Myocyte (in vitro differentiated cells): Measurements from ENCODE around the gene MYBBP1A. TPM values are rescaled to one million over a fixed set of nuclear protein-coding genes. Genes with fewer than 3 reads are reported as not detected.
"Not testable (repeated sequence)": the region's sequence is repeated elsewhere in the genome, so short reads cannot be mapped to it uniquely, and the experiment has no call there.

ENCODE experiments used
- DNase-seq: peaks from one replicate; pipeline ENCODE4 v3.0.0-alpha.2; 2012; ENCODE audit warnings: low read depth
- total RNA-seq: library from RNA; depleted of rRNA; stranded (reverse); fragments of >200 nt; gene quantifications from 2 replicates; pipeline ENCODE4 v1.2.3, GENCODE V29; 2014

The MYBBP1A gene
- total RNA-seq, 1 donor from 2014 or later: 50.0 TPM

DNA sequence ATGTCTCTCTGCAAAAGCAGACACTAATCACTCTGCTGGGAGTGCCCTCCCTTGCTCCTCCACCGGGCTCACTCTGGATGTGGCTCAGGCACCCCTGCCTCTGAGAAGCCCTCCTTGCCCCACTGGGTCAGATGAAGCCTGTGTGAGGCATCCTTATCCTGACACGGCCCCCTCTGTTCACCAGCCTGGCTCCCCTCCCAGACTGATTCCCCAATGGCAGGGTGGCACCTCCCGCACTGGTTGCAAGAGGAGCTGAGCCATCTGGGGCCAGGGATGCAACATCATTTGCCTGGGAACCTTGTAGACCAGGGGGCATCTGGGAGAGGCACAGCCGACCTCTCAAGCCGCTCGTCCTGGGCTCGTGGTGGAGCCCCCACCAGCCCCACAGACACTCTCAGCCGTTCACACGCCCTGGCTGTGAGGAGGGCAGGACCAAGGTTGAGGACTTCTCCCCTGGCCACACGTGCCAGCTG lies 35.8 kb upstream of the MYBBP1A start:
- no peak for DNase-seq

DNA sequence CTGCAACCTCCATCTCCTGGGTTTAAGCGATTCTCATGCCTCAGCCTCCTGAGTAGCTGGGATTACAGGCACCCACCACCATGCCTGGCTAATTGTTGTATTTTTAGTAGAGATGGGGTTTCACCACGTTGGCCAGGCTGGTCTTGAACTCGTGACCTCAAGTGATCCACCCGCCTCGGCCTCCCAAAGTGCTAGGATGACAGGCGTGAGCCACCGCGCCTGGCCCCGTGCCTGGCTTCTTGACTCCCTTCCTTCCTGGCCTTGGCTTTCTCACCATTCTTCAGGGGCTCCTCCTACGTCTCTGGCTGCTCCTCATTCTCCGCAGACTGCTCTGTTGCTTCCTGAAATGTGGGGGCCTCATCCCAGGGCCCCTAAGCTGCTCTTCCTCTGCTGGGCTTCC lies 34.9 kb upstream of the MYBBP1A start:
- DNase-seq: not testable (repeated sequence)

DNA sequence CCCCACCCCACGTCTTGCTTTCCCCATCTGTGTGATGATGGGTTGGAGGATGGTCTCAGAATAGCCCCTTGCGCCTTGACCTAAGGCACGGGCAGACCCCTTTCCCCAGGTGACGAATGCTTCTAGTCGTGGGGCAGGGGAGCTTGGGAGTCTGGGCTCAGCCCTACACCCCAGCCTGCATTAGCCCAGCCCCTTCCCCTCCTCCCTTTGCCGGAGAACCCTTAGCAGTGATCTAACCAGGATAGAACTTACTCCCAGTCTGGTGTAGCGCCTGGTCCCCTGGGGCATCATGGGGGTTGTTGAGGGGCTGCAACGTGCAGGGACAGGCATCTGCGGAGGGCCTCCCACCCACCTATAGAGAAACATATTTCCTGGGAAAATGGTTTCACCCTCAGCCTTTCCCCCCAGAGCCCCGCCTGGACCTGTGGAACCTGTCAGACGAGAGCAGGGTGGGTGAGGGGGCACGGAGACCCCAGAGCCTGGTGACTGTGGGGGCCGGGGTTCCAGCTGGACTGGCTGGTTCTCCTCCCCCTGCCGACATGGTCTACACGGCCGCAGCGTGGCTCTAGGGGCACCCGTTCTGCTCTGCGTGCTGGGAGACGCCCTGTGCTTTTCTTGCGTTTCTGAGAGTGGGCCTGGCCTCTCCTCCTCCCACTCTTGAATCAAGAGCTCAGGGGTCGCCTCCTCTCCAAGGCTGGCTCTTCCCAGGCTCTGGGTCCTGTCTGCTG lies 33.9 kb upstream of the MYBBP1A start:
- no peak for DNase-seq

DNA sequence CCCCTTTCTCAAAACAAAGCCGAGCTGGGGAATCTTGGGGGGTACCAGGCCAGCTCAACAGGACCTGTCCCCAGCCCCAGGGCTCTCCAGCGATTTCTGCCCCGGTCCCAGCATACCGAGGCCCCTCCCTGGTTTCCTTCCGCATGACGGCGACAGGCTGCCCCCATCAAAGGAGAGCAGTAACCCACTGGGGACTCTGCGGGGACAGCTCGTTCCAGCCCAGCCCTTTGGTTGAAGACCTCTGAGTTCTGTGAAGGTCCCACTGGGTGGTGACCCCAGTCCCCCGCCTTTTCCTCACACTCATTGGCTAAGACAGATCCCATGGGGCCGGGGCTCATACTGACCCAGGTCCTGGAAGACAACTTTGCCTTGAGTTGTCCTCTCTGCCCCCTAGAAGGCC lies 33.2 kb upstream of the MYBBP1A start:
- no peak for DNase-seq

DNA sequence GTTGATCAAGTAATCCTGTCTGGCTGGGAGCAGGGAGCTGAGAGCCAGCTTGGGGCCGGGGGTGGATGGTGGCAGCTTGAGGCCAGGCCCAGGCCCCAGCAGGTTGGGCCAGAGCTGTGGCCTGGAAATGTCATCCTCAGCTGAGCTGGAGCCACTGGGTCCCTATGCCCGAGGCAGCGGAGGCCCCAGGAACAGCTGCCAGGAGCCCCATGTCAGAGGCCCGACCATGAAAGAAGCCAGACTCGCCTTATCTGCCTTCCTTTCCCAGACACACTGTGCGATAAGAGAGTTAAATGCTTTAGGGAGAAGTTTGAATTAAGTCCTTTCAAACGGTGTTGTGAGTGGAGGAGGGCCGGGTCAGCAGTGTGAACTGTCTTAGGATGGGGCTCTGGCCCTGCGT lies 32.6 kb upstream of the MYBBP1A start:
- no peak for DNase-seq

DNA sequence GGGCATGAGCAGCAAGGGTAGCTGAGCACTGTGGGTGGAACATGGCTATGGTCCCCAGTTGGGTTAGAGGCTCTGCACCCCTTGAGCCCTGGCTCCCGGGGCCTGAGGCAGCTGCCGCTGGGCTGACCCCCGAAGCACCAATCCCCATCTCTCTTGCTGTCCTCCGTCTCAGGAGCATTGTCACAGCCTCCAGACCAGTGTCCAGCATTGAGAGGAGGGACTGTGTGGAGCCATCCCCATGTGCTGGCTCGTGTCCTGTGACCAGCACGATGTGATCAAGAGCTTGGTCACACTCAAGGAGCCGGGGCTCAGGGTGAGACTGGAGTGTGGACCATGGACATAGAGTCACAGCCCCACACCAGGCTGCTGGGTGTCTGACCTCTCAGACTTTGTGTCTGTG lies 32.0 kb upstream of the MYBBP1A start:
- DNase-seq: no peak

DNA sequence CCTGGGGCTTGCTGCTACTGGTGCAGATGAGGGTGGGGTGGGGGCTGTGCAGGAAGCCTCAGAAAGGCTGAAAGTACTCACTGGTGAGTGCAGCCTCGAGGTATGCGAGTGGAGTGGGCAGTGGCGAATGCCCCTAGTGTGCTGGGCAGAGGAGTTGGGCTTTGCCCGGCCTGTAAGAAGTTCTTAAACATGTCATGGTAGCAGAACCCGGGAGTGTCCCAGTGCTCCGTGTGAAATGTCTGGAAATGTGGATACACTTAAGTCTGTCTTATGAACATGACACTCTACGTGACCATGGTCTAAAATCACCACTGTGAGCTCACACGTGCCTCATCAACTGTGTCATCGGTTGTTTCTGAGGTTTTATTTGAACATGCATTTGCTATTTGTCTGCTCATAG lies 30.9 kb upstream of the MYBBP1A start:
- peak; percentile 51 for DNase-seq

DNA sequence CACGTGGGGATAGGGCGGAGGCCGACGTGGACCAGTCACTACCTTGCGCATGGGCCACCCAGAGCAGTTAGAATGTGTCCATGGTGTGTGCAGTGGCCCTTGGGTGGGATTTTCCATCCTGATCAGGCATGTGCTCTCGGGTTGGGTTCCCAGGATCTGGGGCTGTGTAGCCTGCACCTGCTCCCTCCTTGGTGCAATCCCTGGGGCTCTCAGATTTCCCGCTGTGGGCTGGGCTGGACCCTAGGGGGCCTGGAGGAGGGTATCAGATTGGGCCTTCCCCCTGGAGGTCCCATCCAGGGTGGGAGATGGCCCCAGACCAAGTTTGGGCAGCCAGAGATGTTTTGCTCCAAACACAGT lies 30.4 kb upstream of the MYBBP1A start:
- DNase-seq: peak; percentile 18

DNA sequence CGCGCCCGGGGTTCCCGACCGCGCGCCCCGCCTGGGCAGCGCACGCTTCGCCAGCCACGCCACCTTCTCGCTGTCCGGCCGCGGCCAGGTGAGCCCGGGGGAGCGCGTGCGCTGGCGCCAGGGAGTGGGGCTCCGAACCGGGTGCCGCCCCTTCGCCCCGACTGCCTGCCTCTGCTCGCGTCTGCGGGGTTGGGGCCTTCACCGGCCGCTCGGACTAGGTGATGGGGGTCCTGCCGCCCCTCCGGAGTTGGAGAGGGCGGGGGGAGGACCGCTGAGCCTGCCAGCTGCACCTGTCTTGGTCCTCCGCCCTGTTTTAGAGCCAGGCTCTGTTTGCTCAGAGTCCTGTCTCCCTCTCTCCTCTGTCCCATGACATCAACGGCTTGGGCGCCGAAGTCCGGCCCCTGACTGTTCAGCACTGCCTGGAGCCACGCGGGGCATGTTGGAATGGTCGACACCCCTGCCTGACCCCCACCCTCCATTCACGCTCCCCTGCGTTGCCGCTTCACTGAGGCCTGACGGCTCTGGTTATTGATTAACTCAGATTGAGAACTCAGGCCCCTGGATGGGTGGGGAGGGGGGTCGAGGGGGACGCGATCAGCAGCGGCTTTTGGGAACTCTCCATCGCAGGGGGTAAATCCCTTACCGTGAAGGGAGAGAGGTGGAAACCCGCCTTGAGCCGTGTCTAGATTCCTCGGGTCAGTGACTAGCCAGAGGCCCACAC lies 29.9 kb upstream of the MYBBP1A start:
- no peak for DNase-seq

DNA sequence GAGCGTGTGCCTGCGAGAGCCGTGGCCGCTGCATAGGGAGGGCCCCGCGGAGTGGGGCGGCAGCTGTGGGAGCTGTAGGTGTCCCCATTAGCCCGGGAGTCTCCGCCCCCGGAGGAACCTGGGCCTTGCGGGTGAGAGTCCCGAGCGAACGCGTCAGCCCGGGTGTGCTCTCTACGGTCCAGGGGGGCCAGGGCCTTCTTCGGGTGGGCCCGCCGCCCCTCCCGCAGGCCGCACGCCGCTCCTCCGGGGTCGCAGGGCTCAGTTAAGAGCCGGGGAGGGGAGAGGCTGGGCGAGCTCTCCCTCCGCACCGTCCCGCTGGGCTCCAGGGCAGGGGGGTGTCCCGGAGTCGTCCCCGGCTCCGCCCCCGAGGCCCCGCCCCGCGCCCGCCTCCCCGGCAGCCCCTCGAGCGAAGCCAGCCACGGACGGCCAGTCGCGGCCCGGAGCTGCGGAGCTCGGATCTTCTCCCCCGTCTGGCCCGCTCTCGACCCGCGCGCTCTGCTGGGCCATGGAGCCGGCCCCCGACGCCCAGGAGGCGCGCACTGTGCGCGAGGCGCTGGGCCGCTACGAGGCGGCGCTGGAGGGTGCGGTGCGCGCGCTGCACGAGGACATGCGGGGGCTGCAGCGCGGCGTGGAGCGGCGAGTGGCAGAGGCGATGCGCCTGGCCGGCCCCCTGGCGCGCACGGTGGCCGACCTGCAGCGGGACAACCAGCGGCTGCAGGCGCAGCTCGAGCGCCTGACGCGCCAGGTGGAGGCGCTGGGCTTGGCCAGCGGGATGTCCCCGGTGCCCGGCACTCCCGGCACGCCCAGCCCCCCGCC lies 29.1 kb upstream of the MYBBP1A start, which contains the start of gene SMTNL2:
Gene SMTNL2 (plus strand): TSS at position 429 of the 816 bp plus-strand sequence. CDS start 77 bp downstream, at position 506.
- DNase-seq: no peak

DNA sequence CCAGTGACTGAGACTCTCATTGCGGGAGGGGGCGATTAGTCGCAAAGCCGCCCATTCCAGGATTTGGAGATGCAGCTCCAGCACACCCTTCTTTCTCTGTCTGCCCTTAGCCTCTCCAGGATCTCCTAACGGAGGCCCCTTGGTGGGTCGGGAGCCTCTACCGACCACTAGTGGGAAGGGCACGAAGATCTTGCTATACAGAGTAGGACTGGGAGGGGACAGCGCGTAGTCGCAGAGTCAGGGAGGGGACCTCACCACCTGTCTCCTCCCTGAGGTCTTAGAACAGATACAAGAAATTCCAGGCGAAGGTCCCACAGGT lies 28.6 kb upstream of the MYBBP1A start:
- peak; percentile 18 for DNase-seq

DNA sequence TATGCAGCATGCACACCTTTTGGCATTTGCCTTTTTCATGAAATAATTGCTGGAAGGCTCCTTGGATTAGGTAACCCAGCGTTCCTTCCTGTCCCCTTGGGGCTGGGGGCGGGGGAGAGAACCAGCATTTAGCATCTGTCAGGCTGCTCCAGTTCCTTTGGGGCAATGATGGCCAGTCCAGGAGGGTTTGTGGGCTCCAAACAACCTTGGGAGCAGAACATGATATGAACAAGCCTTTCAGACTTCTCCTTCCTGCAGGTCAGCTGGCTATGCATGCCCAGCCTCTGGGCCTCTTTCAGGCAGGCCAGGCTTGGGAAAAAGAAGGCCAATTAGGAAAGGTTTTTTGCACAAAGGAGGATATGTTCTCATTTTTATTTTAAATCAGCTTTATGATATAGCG lies 28.0 kb upstream of the MYBBP1A start:
- no peak for DNase-seq

DNA sequence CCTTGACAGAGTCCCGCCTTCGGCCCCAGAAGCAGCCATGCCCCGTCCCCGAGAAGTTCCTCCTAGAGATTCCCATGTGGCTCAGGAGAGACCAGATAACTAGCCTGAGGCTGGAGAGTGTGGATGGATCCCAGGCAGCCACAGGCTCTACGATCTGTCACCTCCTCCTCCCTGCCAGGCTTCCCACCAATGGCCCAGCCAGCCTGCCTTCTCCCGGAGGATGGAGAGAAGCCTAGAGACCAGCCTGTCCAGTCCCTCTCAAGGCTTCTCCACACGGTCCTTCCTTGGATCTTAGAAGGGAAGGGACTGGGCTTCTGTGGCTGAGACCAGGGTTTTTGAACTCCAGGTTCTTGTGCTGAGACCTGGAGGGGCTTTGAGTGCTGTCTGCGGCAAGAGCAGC lies 27.5 kb upstream of the MYBBP1A start:
- DNase-seq: no peak

DNA sequence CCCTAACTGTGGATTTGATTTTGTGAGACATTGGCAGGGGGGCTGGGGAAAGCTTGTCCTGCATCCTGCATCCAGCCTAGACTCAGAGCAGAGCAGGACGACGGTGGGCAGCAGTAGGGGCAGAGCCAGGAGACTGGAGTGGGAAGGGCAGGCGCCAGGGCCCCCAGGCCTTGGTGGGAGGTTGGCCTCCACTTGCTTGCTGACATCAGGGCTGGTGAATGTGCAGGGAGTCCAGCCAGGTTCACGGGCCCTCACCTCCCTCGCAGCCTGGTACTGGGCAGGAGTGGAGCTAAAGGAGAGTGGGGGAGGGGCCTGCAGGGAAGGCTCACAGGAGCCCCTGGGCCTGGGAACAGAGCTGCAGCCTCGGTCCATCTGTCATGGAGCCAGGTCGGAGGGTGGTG lies 26.9 kb upstream of the MYBBP1A start:
- DNase-seq: no peak

DNA sequence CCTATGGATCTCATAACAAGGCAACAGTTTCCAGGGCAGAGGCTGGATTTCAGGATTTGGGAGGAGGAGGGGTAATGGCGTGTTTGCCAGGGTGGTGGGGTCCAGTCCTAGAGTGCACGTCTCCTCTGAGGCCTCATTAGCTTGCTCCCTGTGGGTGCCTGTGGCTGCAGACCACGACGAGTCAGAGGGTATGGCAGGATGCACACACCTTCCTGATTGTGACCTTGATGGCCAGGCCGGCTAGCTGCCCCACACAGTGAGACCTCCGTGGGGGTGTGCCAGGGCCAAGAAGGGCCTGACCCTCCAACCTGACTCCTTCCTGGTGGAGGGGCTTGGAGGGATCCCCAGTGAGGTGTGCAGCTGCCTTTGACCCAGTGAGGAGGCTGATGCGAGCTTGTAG lies 25.1 kb upstream of the MYBBP1A start:
- no peak for DNase-seq

DNA sequence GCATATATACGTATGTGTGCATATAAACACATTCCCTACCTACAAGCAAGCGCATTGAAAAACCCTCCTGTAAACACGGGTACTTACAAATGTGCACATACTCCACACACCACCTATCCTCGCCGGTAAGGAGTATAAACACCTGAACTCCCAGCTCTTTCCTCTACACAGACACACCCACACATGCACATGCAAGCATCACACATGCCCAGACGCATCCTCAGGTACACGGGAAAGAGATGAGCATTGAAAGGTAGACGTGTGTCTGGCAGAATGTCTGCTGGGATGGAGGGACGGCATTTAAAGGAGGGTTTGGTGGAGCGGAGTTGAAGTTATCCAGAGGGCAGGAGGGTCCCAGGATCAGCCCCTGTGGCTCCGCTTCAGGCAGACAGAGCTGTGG lies 24.5 kb upstream of the MYBBP1A start:
- no peak for DNase-seq

DNA sequence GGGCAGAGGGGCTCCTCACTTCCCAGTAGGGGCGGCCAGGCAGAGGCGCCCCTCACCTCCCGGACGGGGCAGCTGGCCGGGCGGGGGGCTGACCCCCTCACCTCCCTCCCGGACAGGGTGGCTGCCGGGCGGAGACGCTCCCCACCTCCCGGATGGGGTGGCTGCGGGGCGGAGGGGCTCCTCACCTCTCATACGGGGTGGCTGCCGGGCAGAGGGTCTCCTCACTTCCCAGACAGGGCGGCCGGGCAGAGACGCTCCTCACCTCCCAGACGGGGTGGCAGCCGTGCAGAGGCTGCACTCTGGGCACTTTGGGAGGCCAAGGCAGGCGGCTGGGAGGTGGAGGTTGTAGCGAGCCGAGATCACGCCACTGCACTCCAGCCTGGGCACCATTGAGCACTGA lies 23.2 kb upstream of the MYBBP1A start:
- DNase-seq: not testable (repeated sequence)

DNA sequence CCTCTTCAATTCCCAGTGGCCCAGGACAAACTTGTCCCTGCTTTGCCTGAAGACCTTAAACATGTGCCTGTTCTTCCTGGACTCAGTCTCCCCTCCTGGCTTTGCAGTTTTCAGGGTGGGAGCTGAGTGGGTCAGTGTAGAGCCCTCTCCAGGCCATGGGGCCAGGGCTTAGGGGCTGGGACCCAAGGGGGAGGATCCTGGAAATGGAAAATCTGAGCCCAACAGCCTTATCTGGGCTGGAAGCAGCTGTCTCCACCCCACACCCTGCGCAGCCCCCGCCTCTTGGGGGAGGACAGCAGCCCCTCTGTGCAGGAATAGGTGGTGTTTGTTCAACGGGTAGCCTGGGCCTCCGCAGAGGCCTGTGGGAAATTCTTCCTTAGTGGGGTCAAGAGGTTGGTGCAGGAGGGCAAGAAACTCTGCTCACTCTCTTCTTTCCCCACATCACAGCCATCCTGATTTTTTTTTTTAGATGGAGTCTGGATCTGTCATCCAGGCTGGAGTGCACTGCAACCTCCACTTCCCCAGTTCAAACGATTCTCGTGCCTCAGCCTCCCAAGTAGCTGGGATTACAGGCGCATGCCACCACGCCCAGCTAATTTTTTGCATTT lies 22.3 kb upstream of the MYBBP1A start:
- DNase-seq: no peak

DNA sequence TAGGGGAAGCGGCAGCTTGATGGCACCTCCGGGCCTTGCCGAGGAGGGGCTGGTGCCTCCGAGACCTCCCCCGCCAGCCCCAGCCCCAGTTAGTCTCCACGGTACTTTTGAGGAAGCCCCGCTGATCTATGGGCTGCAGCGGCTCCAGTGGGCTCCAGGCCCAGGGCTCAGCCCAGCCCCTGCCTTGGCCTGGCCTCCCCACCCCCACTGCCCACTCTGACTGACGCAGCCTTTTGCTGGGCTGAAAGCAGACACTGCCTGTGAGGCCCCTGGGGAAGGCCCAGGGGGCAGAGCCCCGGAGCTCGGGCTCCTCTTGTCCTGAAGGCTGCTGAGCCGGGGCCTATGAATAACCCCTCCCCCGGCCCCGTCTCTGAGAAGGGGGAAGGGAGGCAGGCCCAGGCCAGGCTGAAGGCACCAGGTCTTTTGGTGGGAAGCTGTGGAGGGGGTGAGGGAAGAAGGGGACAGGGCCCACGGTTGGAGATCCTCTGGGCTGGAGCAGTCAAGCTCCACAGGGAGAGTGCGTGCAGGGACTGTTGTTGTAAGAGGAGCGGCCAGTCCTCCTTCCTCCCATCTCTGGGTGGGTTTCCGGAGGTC lies 21.6 kb upstream of the MYBBP1A start:
- no peak for DNase-seq

DNA sequence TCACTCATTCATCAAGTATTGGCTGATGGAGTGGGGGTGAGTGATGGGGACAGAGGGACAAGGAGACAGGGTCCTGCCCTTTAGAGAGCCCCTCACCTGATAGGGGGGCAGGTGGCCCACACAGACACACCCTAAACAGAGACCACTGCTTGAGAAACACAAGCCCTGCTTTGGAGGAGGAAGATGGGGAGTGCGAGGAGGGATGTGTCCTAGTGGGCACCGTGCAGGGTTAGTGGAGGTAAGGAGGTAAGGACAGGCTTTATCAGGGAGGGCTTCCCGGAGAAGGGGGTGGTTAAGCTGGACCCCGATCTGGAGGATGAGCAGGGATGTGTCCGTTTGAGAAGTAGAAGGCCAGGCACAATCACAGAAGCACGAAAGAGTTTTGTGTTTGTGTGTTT lies 21.0 kb upstream of the MYBBP1A start:
- DNase-seq: no peak

DNA sequence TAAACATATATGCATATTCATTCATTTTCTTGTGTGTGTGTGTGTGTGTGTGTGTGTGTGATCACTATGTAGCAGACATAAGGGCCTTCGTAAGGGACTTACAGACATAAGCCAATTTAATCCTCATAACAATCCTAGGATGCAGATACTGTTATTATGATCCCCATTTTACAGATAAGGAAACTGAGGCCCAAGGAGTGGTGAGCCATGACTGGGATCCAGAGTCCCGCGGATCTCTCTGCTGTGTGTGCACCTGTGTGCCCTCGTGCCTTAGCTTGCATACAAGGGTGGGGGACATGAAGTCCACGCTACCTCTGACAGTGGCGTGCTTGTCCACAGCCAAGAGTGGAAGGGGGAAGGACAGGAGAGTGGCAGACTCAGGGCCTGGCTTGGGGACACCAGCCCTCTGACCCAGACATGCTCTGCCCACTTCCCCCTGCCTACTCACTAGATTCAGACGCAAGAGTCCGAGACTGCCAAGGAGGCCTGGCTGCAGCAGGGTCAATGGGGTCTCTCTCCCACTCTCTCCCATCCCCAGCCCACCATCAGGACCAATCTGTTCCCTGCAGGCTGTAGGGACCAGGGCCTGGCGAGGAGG lies 19.4 kb upstream of the MYBBP1A start:
- no peak for DNase-seq
